ENCODE measurements around the gene PLEKHG3.

- no peak for TF ChIP-seq E2F1 (CRISPR knock-in tag; IDR thresholded peaks at IDR 0.05)
- TF ChIP-seq, protein P1, sequence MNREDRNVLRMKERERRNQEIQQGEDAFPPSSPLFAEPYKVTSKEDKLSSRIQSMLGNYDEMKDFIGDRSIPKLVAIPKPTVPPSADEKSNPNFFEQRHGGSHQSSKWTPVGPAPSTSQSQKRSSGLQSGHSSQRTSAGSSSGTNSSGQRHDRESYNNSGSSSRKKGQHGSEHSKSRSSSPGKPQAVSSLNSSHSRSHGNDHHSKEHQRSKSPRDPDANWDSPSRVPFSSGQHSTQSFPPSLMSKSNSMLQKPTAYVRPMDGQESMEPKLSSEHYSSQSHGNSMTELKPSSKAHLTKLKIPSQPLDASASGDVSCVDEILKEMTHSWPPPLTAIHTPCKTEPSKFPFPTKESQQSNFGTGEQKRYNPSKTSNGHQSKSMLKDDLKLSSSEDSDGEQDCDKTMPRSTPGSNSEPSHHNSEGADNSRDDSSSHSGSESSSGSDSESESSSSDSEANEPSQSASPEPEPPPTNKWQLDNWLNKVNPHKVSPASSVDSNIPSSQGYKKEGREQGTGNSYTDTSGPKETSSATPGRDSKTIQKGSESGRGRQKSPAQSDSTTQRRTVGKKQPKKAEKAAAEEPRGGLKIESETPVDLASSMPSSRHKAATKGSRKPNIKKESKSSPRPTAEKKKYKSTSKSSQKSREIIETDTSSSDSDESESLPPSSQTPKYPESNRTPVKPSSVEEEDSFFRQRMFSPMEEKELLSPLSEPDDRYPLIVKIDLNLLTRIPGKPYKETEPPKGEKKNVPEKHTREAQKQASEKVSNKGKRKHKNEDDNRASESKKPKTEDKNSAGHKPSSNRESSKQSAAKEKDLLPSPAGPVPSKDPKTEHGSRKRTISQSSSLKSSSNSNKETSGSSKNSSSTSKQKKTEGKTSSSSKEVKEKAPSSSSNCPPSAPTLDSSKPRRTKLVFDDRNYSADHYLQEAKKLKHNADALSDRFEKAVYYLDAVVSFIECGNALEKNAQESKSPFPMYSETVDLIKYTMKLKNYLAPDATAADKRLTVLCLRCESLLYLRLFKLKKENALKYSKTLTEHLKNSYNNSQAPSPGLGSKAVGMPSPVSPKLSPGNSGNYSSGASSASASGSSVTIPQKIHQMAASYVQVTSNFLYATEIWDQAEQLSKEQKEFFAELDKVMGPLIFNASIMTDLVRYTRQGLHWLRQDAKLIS (CRISPR knock-in tag; IDR thresholded peaks at IDR 0.05; ENCODE audit: borderline replicate concordance), result no peak
- TF ChIP-seq, protein P2, sequence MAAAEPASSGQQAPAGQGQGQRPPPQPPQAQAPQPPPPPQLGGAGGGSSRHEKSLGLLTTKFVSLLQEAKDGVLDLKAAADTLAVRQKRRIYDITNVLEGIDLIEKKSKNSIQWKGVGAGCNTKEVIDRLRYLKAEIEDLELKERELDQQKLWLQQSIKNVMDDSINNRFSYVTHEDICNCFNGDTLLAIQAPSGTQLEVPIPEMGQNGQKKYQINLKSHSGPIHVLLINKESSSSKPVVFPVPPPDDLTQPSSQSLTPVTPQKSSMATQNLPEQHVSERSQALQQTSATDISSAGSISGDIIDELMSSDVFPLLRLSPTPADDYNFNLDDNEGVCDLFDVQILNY (CRISPR knock-in tag; IDR thresholded peaks at IDR 0.05), result no peak
- no peak for TF ChIP-seq CTCF (IDR thresholded peaks at IDR 0.05)
- no peak for TF ChIP-seq ZNF317 (CRISPR knock-in tag; IDR thresholded peaks at IDR 0.05; ENCODE audit: borderline replicate concordance, low read depth)
These were observed 17.7 kb downstream of the PLEKHG3 start for GRCh38 chr14:64721899-64722298.

Measured in WTC11 (cell line).